Liver (tissue), 9 donors: ENCODE measurements around the gene AAMDC. TPM values are rescaled to one million over a fixed set of nuclear protein-coding genes. Genes with fewer than 3 reads are reported as not detected.

Experiments
- DNase-seq: peaks from one replicate; pipeline ENCODE4 v3.0.0-alpha.2; 2017; ENCODE audit warnings: low spot score
- H3K27ac ChIP-seq, 2 donors: one replicate each; pipeline ENCODE4 v1.7.0; 2013; ENCODE audit warnings: inconsistent platforms in 2 of 2, low read length in 2 of 2, control low read depth in 1 of 2, low read depth in 1 of 2, mild to moderate bottlenecking in 1 of 2
- H3K27me3 ChIP-seq, 4 donors: one replicate each; pipeline versions ENCODE4 v1.6.1 to v1.7.0; 2013; ENCODE audit warnings: low read length in 3 of 4, inconsistent platforms in 1 of 4, mild to moderate bottlenecking in 1 of 4, moderate library complexity in 1 of 4; ENCODE audit not compliant: control insufficient read depth in 4 of 4, insufficient read depth in 4 of 4
- H3K36me3 ChIP-seq, 4 donors: one replicate each; pipeline versions ENCODE4 v1.6.1 to v1.7.0; 2013; ENCODE audit warnings: low read length in 3 of 4, mild to moderate bottlenecking in 3 of 4, low read depth in 1 of 4, moderate library complexity in 1 of 4; ENCODE audit not compliant: control insufficient read depth in 4 of 4, insufficient read depth in 3 of 4
- H3K4me1 ChIP-seq, 4 donors: one replicate each; pipeline versions ENCODE4 v1.6.1 to v1.7.0; 2013; ENCODE audit warnings: low read length in 3 of 4, mild to moderate bottlenecking in 3 of 4, moderate library complexity in 1 of 4; ENCODE audit not compliant: control insufficient read depth in 4 of 4, insufficient read depth in 4 of 4
- H3K4me3 ChIP-seq, 3 donors: one replicate each; pipeline versions ENCODE4 v1.6.1 to v1.7.0; 2013; ENCODE audit warnings: low read length in 3 of 3, control low read depth in 1 of 3, low read depth in 1 of 3, mild to moderate bottlenecking in 1 of 3
- H3K9ac ChIP-seq, 2 donors: one replicate each; pipeline ENCODE4 v1.7.0; 2013; ENCODE audit warnings: low read length in 2 of 2, mild to moderate bottlenecking in 2 of 2, moderate library complexity in 2 of 2, control low read depth in 1 of 2, low read depth in 1 of 2
- H3K9me3 ChIP-seq, 4 donors: one replicate each; pipeline versions ENCODE4 v1.6.1 to v1.7.0; 2013; ENCODE audit warnings: low read length in 3 of 4; ENCODE audit not compliant: control insufficient read depth in 4 of 4
- ATF3 ChIP-seq: IDR thresholded peaks from 2 replicates; pipeline ENCODE4 v1.6.1; 2016; ENCODE audit warnings: antibody characterized with exemption
- CTCF ChIP-seq: fragments of 150-350 bp; IDR thresholded peaks from 2 replicates; pipeline ENCODE4 v1.5.1; 2017; ENCODE audit warnings: improper control_type of control experiment, low read depth, low read length; ENCODE audit not compliant: missing input control
- FOXA1 ChIP-seq: IDR thresholded peaks from 2 replicates; pipeline ENCODE4 v1.6.1; 2016; ENCODE audit warnings: antibody characterized with exemption
- HNF4A ChIP-seq, 2 donors: conservative IDR thresholded peaks; 2 replicates each; pipeline ENCODE4 v1.6.1; 2016; ENCODE audit warnings: antibody characterized with exemption in 2 of 2, mild to moderate bottlenecking in 2 of 2
- JUND ChIP-seq, 2 donors: IDR thresholded peaks; 2 replicates each; pipeline ENCODE4 v1.6.1; 2016; ENCODE audit warnings: antibody characterized with exemption in 2 of 2
- NR2F2 ChIP-seq: IDR thresholded peaks from 2 replicates; pipeline ENCODE4 v1.6.1; 2016; ENCODE audit warnings: antibody characterized with exemption
- REST ChIP-seq: IDR thresholded peaks from 2 replicates; pipeline ENCODE4 v1.6.1; 2016; ENCODE audit warnings: antibody characterized with exemption, mild to moderate bottlenecking
- RXRA ChIP-seq, 2 donors: IDR thresholded peaks; 2 replicates each; pipeline ENCODE4 v1.6.1; 2017 to 2018; ENCODE audit warnings: antibody characterized with exemption in 2 of 2, mild to moderate bottlenecking in 1 of 2
- TAF1 ChIP-seq: conservative IDR thresholded peaks from 2 replicates; pipeline ENCODE4 v1.6.1; 2016; ENCODE audit warnings: antibody characterized with exemption, mild to moderate bottlenecking
- YY1 ChIP-seq: IDR thresholded peaks from 2 replicates; pipeline ENCODE4 v1.6.1; 2016; ENCODE audit warnings: antibody characterized with exemption, mild to moderate bottlenecking
- WGBS: extraction: QIAGEN DNeasy Blood & Tissue Kit; methylation state at CpG from one replicate; pipeline ENCODE4 v1.1.7; 2013; 5-methylcytosine and 5-hydroxymethylcytosine counted together
- polyA plus RNA-seq, 2 donors: library from polyadenylated mRNA; stranded (reverse) in 1 of 2; unstranded in 1 of 2; fragments of 200-250 nt in 1 of 2; fragments of >200 nt in 1 of 2; fragmentation: Nextera tagmentation in 1 of 2; extraction: Ambion mirVana in 1 of 2; gene quantifications; one replicate each; pipeline versions ENCODE4 v1.2.1 to v1.2.3, GENCODE V29; 2013 to 2015
- total RNA-seq, 2 donors: library from RNA; depleted of rRNA; stranded (reverse); fragments of >200 nt; gene quantifications; one replicate each; pipeline ENCODE4 v1.2.3, GENCODE V29; 2014
- TF ChIP-seq, protein P1 (sequence below): IDR thresholded peaks from 2 replicates; pipeline ENCODE4 v1.6.1; 2016; ENCODE audit warnings: antibody characterized with exemption
- donor health status: healthy.
- donor health status: healthy.
- donor health status: healthy.
- donor health status: healthy.
- donor health status: healthy.

Gene AAMDC
- total and polyA plus RNA-seq, 4 donors: 7.4 to 31.1 (median 13.7) TPM

DNA sequence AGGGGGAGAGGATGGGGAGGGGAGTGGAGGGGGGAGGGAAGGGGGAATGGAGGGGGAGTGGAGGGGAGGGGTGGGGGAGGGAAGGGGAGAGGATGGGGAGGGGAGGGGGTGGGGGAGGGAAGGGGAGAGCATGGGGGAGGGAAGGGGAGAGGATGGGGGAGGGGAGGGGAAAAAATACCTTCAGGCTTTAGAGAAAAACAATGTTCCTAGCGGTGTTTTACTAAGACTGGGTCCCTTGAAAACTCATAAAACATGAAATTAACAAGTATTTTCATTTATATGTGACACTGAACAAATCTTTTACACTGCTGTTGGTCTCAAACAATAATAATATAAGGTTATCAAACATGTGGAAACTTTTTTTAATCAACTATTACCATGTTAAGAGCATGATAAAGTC is 42.8 kb upstream of the AAMDC start (continued):
- TF ChIP-seq, protein P1, sequence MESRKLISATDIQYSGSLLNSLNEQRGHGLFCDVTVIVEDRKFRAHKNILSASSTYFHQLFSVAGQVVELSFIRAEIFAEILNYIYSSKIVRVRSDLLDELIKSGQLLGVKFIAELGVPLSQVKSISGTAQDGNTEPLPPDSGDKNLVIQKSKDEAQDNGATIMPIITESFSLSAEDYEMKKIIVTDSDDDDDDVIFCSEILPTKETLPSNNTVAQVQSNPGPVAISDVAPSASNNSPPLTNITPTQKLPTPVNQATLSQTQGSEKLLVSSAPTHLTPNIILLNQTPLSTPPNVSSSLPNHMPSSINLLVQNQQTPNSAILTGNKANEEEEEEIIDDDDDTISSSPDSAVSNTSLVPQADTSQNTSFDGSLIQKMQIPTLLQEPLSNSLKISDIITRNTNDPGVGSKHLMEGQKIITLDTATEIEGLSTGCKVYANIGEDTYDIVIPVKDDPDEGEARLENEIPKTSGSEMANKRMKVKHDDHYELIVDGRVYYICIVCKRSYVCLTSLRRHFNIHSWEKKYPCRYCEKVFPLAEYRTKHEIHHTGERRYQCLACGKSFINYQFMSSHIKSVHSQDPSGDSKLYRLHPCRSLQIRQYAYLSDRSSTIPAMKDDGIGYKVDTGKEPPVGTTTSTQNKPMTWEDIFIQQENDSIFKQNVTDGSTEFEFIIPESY: no peak
- no peak for TF ChIP-seq FOXA1
- TF ChIP-seq YY1: no peak
- no peak for TF ChIP-seq ATF3

DNA sequence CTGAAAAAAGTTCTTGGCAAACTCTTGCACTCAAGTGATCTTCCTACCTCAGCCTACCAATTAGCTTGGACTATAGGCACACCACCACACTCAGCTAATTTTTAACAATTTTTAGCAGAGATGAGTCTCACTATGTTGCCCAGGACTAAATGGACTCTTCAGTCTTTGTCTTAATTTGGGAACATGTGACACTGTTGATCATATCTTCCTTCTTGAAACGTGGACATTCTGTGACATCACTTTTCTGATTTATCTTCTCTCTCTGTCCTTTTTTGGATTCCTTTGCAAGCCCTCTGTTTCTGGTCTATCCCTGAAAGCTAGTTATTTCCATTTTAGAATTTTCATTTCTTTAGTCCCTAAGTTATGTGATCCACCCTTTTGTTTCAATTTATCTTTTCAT is 42.4 kb upstream of the AAMDC start:
- Histone ChIP-seq H3K4me1 (peaks cover 0 to under 1% (median 0%) of the 10 kb centered on the region in 4 donors), H3K27ac (no peak overlapping the region), H3K9ac (no peak overlapping the region), H3K4me3 (no peak overlapping the region), H3K9me3 (no peaks in the 10 kb centered on the region), H3K27me3 (no peaks in the 10 kb centered on the region), H3K36me3 (no peaks in the 10 kb centered on the region)
- no peak for DNase-seq
- WGBS: 63% methylated on average over 1 of the region's 1 CpG
- no peak for TF ChIP-seq TAF1
- TF ChIP-seq, protein P1: no peak
- TF ChIP-seq RXRA (IDR thresholded peaks at IDR 0.05): no peak
- no peak for TF ChIP-seq HNF4A (conservative IDR thresholded peaks at IDR 0.05)
- no peak for TF ChIP-seq JUND (IDR thresholded peaks at IDR 0.05)
- no peak for TF ChIP-seq CTCF
- no peak for TF ChIP-seq NR2F2
- TF ChIP-seq REST: no peak

DNA sequence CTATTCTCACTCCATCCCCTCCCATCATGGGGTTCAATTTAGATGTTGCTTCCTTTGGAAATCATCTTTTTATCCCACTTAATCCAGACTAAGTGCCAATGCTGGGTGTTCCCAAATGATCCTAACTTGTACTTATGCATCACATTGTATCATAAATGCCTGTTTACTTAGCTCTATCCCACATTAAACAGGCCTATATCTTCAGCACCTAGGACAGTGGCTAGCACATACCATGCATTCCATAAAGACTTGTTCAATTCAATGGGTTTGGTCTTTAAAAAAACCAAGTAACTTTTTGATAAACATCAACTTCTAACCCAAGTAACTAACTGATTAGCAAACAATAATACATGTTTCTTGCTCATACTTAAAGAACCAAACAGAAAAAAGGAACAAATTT is 41.0 kb upstream of the AAMDC start:
- no peak overlapping the region for H3K4me3 ChIP-seq
- H3K27me3 ChIP-seq: no peaks in the 10 kb centered on the region
- DNase-seq: no peak

More for the DNA sequence above, 41.0 kb upstream of the AAMDC start:
- no peak for TF ChIP-seq RXRA (IDR thresholded peaks at IDR 0.05)
- no peak for TF ChIP-seq FOXA1
- peak; percentile 98 for TF ChIP-seq REST
- Histone ChIP-seq H3K36me3 (no peaks in the 10 kb centered on the region), H3K4me1 (peaks cover 4 to 7% (median 6%) of the 10 kb centered on the region in 4 donors), H3K9me3 (no peaks in the 10 kb centered on the region), H3K27ac (no peak overlapping the region), H3K9ac (no peak overlapping the region)
